Chondrocyte (in vitro differentiated cells): ENCODE results near the gene CCDC78. TPM values are rescaled to one million over a fixed set of nuclear protein-coding genes. Genes with fewer than 3 reads are reported as not detected.

ENCODE experiments used
- DNase-seq: peaks from one replicate; pipeline ENCODE4 v3.0.0; 2021; ENCODE audit warnings: mixed read lengths, low spot score
- H3K27ac Mint-ChIP-seq: one replicate; pipeline ENCODE4 v1.8.0; 2021; ENCODE audit warnings: mild to moderate bottlenecking, moderate library complexity, mixed read lengths; ENCODE audit not compliant: unreplicated experiment
- H3K27me3 Mint-ChIP-seq: 2 replicates; pipeline ENCODE4 v1.8.0; 2021; ENCODE audit warnings: low read depth, mixed read lengths
- H3K36me3 Mint-ChIP-seq: 2 replicates; pipeline ENCODE4 v1.8.0; 2021; ENCODE audit warnings: low read depth, mixed read lengths
- H3K4me1 Mint-ChIP-seq: 2 replicates; pipeline ENCODE4 v1.8.0; 2021; ENCODE audit warnings: low read depth, mild to moderate bottlenecking, mixed read lengths
- H3K4me3 Mint-ChIP-seq: one replicate; pipeline ENCODE4 v1.8.0; 2021; ENCODE audit warnings: mild to moderate bottlenecking, moderate library complexity, mixed read lengths; ENCODE audit not compliant: unreplicated experiment
- H3K9me3 Mint-ChIP-seq: 2 replicates; pipeline ENCODE4 v1.8.0; 2021; ENCODE audit warnings: low read depth, mixed read lengths
- total RNA-seq: library from RNA; stranded (reverse); gene quantifications from 3 replicates; pipeline ENCODE4 v1.2.1, GENCODE V29; 2021
- TF ChIP-seq, protein P1 (sequence below): fragments of 200-600 bp; sonication (generic); IDR thresholded peaks from 2 replicates; pipeline ENCODE4 v1.5.0; 2021; ENCODE audit warnings: antibody characterized with exemption, mild to moderate bottlenecking, moderate library complexity

The CCDC78 gene
- total RNA-seq, 1 donor from 2014 or later: 3.9 TPM

DNA sequence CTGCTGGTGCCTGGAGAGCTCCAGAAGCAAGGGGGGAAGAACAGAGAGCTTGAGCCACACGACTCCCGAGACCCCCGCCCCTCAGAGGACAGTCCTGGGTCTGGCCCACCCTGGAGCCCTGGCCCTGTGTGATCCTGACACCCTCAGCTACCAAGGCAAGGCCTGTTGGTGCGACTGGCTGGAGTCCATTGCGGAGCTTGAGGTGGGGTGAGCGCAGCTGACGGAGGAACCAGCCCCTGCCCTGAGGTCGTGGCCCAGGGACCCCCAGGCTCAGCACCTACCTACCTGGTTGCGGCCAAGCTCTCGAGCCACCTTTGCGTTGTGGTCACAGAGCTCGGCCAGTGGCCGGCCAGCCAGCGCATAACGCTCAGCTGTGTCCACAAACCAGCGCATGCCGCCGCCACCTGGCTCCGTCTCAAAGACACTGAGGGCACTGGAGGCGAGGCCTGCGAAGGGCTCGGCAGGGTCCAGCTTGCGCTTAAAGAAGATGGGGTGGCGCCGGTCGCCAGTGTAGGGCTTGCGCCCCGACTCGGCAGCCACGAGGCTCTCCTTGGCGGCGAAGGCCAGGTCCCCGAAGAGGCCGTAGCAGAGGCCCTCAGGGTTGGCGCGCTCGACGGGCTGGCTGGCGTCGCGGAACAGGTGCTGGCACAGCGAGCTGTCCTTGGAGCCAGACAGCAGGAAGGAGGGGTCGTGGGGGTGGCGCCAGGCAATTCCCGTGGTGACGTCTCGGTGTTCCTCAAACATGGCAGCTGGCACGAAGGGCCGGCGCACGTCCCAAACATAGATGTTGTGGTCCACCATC, 39.6 kb downstream of the CCDC78 start:
- H3K4me1 Mint-ChIP-seq: peaks cover 43% of the 10 kb centered on the region
- TF ChIP-seq, protein P1, sequence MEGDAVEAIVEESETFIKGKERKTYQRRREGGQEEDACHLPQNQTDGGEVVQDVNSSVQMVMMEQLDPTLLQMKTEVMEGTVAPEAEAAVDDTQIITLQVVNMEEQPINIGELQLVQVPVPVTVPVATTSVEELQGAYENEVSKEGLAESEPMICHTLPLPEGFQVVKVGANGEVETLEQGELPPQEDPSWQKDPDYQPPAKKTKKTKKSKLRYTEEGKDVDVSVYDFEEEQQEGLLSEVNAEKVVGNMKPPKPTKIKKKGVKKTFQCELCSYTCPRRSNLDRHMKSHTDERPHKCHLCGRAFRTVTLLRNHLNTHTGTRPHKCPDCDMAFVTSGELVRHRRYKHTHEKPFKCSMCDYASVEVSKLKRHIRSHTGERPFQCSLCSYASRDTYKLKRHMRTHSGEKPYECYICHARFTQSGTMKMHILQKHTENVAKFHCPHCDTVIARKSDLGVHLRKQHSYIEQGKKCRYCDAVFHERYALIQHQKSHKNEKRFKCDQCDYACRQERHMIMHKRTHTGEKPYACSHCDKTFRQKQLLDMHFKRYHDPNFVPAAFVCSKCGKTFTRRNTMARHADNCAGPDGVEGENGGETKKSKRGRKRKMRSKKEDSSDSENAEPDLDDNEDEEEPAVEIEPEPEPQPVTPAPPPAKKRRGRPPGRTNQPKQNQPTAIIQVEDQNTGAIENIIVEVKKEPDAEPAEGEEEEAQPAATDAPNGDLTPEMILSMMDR: no peak
- no peak for DNase-seq
- H3K27me3 Mint-ChIP-seq: no peaks in the 10 kb centered on the region
- H3K9me3 Mint-ChIP-seq: no peaks in the 10 kb centered on the region
- H3K4me3 Mint-ChIP-seq: no peak overlapping the region
- H3K36me3 Mint-ChIP-seq: peaks cover 8% of the 10 kb centered on the region
- no peak overlapping the region for H3K27ac Mint-ChIP-seq

DNA sequence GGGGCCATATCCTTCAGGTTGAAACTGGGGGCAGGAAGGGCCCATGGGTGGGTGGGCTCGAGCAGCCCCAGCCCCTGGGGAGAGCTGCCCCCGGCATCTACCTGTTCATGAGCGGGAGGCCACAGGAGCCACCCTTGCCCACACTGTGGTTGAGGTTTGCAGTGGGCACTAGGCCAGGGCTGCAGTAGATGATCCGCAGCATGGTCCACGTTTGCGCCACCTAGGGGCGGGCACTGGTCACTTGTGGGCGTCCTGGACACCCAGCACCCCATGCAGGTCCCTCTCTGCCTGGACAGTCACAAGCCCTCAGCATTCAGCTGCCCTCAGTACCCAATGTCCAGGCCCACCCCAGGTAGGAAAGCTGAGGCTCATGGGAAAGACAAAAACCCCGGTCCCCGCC, 40.3 kb downstream of the CCDC78 start:
- TF ChIP-seq, protein P1: peak; percentile 70
- no peak for DNase-seq
- Mint-ChIP-seq H3K27me3 (no peaks in the 10 kb centered on the region), H3K9me3 (no peaks in the 10 kb centered on the region), H3K4me1 (peaks cover 49% of the 10 kb centered on the region), H3K36me3 (peaks cover 11% of the 10 kb centered on the region), H3K4me3 (peak overlapping the region; percentile 31), H3K27ac (no peak overlapping the region)

DNA sequence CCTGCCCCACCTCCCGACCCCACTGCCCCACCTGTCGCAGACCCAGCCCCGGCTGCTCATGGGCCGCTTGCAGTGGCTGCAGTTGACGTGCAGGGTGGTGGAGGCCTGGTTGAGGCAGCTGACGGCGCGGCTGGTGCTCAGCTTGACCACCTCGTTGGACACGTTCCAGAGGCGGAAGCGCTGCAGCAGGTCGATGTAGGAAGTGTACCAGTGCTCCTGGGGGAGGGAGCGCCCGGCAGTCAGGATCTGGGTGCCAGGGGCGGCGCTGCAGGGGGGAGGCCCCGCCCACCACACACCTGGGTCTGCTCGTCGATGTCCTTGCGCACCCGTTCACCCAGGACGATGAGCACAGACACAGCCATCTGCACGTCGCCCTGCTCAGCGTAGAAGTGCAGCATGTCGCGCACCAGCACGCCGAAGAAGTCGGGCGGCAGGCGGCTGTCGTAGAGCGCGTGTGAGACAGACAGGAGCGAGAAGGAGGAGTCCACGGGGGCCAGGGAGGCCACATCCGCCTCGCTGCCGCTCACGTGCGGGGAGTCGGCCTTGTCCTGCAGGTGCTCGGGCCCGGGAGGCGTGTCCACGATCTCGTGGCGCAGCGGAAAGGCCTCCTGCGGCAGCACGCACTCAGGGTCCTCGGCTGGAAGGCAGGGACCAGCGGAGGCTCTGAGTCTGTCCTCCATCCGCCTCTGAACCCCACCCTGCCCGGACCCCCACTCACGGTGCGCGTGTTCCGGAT, 41.1 kb downstream of the CCDC78 start:
- TF ChIP-seq, protein P1: no peak
- H3K36me3 Mint-ChIP-seq: peaks cover 11% of the 10 kb centered on the region
- H3K27ac Mint-ChIP-seq: no peak overlapping the region
- H3K4me1 Mint-ChIP-seq: peaks cover 47% of the 10 kb centered on the region
- no peaks in the 10 kb centered on the region for H3K27me3 Mint-ChIP-seq
- no peak for DNase-seq
- H3K4me3 Mint-ChIP-seq: no peak overlapping the region
- H3K9me3 Mint-ChIP-seq: no peaks in the 10 kb centered on the region

DNA sequence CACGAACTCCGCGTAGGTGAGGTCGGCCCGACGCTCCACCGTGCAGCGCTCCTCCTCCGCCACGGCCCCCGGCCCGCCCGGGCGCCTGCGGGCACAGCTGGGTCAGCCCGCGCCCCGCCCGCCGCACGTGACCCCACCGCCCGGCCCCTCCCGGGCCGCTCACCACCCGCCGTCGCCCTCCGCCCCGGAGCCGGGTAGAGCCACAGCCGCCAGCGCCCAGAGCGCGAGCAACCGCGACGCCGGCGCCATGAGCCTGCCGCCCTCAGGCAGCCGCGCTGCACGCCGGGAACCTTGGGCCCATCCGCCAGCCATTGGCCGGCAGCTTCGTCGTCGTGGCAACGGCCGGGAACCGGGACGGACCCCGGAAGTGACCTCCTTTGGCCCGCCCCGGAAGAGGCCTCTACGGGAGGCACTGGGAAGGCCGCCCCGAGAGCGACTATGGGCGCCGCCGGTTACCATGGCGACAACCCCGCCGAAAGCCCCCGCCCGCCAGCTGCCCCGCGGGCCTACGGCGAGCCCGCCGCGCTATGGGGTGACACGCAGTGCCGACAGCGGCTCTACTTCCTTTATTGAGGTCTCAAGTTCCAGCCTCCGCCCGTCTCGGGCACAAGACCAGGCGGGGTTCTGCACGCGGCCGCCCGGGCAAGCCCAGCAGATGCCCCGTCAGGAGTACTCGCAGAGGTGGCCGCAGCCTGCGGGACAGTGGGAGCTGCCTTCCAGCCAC, 42.0 kb downstream of the CCDC78 start, which contains the start of gene JMJD8:
TSS of gene JMJD8 (minus strand) at position 264 of the 724 bp plus-strand sequence. CDS start at position 249, 15 bp downstream.
- H3K9me3 Mint-ChIP-seq: no peaks in the 10 kb centered on the region
- TF ChIP-seq, protein P1: no peak
- peak; percentile 99 for DNase-seq
- H3K27me3 Mint-ChIP-seq: no peaks in the 10 kb centered on the region
- H3K4me3 Mint-ChIP-seq: peak within 1 kb of the TSS; percentile 68
- peak within 1 kb of the TSS; percentile 74 for H3K27ac Mint-ChIP-seq
- peaks cover 11% of the 10 kb centered on the region for H3K36me3 Mint-ChIP-seq
- peaks cover 42% of the 10 kb centered on the region for H3K4me1 Mint-ChIP-seq
